Ovary (tissue), 9 donors: ENCODE results near the gene PXYLP1. TPM values are rescaled to one million over a fixed set of nuclear protein-coding genes. Genes with fewer than 3 reads are reported as not detected.
A peak's percentile ranks its signal among the peaks of the same experiment; 100 is the strongest.
"Not testable (repeated sequence)": the region's sequence is repeated elsewhere in the genome, so short reads cannot be mapped to it uniquely, and the experiment has no call there.

Source experiments
- DNase-seq, 5 donors: peaks; one replicate each; pipeline ENCODE4 v3.0.0-alpha.2; 2019 to 2020
- H3K27ac ChIP-seq, 2 donors: fragments of 200-600 bp; one replicate each; pipeline versions ENCODE4 v1.5.1 to v1.8.0; 2019 to 2022
- H3K27me3 ChIP-seq: fragments of 200-600 bp; one replicate; pipeline ENCODE4 v1.8.0; 2022
- H3K36me3 ChIP-seq: fragments of 200-600 bp; sonication (generic); one replicate; pipeline ENCODE4 v1.5.1; 2019
- H3K4me1 ChIP-seq: one replicate; pipeline ENCODE4 v1.8.1; 2013; ENCODE audit warnings: mild to moderate bottlenecking, moderate library complexity; ENCODE audit not compliant: insufficient read depth
- H3K4me3 ChIP-seq: fragments of 200-600 bp; sonication (generic); one replicate; pipeline ENCODE4 v1.5.1; 2017
- H3K9me3 ChIP-seq, 2 donors: fragments of 200-600 bp in 1 of 2; sonication (generic) in 1 of 2; one replicate each; pipeline versions ENCODE4 v1.5.1 to v1.8.1; 2013 to 2019; ENCODE audit warnings: mild to moderate bottlenecking in 1 of 2, moderate library complexity in 1 of 2
- EP300 ChIP-seq: sonication (generic); formaldehyde crosslinking; IDR thresholded peaks from one replicate; pipeline ENCODE4 v1.6.1; 2017; ENCODE audit warnings: antibody characterized with exemption
- POLR2A ChIP-seq: fragments of 450-650 bp; IDR thresholded peaks from one replicate; pipeline ENCODE4 v1.6.1; 2017; ENCODE audit warnings: antibody characterized with exemption, mild to moderate bottlenecking, moderate library complexity
- WGBS, 3 donors: extraction: QIAGEN DNeasy Blood & Tissue Kit in 1 of 3; methylation state at CpG; one replicate each; pipeline versions ENCODE4 v1.1.5 to v1.1.7; 2013 to 2017; 5-methylcytosine and 5-hydroxymethylcytosine counted together
- intact Hi-C, 4 donors: fragments of 100-400 bp; cut with DNase I; formaldehyde crosslinking; loops; one replicate each; pipeline versions ENCODE4 v1.11.0 to v1.15.1; 2022 to 2023
- polyA plus RNA-seq, 2 donors: library from polyadenylated mRNA; stranded (reverse); fragments of 200-250 nt in 1 of 2; fragments of 350-450 nt in 1 of 2; fragmentation: Illumina TruSeq in 1 of 2; extraction: RNeasy Lipid Tissue Mini Kit (QIAGEN cat#74804) in 1 of 2; gene quantifications; one replicate each; pipeline ENCODE4 v1.2.3, GENCODE V29; 2013 to 2014
- total RNA-seq, 7 donors: library from RNA; depleted of rRNA in 2 of 7; stranded (reverse); fragments of >200 nt in 2 of 7; fragmentation: NEBNext Ultra II Directional in 3 of 7; extraction: Animal tissue kit (Norgen Biotek cat#: 25700) in 3 of 7; gene quantifications; one replicate each; pipeline versions ENCODE4 v1.1.0 to v1.2.4, GENCODE V29; 2016 to 2023
- TF ChIP-seq, protein P1 (sequence below), 3 donors: fragments of 450-650 bp in 2 of 3; fragments of 200-600 bp in 1 of 3; IDR thresholded peaks; one replicate each; pipeline versions ENCODE4 v1.5.1 to v1.8.0; 2016 to 2022; ENCODE audit warnings: antibody characterized with exemption in 3 of 3, mild to moderate bottlenecking in 1 of 3
- donor health status: DM: no; HTN: no; CAD: no; lungs with moderate emphysema.
- donor health status: DM: no; HTN: no; CAD: no.
- donor health status: Bipolar disorder and iron deficiency.
- donor health status: DM: yes; HTN: yes; CAD: no.
- donor health status: DM: no; HTN: no; CAD: no.
- donor health status: DM: yes; HTN: yes; CAD: no.

Gene PXYLP1
- total and polyA plus RNA-seq, 9 donors, result 6.5 to 23.0 (median 15.7) TPM

DNA sequence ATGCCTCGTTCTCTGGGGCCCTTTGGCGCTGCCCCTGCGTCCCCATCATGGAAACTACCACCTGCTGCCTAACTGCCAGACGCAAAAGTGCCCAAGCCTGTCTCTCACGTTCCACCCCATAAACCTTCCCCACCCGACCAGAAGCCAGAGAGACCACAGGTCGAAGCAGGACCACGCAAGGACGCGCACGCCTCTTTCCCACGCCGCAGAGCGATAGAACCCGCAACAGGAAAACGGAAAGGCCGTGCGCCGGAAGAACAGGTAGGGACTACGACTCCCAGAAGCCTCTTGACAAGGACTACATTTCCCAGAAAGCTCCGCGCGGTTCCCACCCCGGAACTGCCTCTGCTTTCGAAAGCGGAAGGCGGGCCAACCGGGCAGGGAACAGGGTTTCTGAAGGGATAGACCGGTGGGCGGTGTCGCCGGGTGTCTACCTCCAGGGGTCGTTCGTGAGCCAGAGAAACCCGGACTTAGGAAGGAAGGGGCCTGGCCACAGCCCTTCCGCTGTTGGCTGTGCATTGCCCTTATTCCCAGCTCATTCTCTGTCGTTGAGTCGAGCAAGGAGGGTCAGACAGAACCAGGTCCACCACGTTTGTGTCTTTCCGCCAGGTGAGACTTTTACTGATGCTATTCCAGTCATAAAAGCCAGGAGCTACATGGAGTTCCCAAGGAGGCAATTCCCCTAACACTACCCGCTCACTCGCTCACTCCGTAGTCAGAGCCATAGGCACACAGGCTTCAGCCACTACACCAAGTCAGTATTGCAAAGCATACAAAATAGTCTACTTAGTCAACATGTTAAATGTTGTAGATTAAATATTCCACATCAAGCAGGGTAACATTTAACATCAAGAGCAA lies 80.1 kb downstream of the PXYLP1 start:
- DNase-seq, result peak; percentile 97 to 98 (median 98)
- Histone ChIP-seq H3K36me3 (no peaks in the 10 kb centered on the region), H3K4me1 (peaks cover 5% of the 10 kb centered on the region), H3K27ac (peak overlapping the region in 1 of 2 donors; percentile 54), H3K4me3 (peak overlapping the region; percentile 64), H3K27me3 (no peaks in the 10 kb centered on the region), H3K9me3 (no peaks in the 10 kb centered on the region)
- TF ChIP-seq POLR2A, result peak; percentile 55
- TF ChIP-seq, protein P1, sequence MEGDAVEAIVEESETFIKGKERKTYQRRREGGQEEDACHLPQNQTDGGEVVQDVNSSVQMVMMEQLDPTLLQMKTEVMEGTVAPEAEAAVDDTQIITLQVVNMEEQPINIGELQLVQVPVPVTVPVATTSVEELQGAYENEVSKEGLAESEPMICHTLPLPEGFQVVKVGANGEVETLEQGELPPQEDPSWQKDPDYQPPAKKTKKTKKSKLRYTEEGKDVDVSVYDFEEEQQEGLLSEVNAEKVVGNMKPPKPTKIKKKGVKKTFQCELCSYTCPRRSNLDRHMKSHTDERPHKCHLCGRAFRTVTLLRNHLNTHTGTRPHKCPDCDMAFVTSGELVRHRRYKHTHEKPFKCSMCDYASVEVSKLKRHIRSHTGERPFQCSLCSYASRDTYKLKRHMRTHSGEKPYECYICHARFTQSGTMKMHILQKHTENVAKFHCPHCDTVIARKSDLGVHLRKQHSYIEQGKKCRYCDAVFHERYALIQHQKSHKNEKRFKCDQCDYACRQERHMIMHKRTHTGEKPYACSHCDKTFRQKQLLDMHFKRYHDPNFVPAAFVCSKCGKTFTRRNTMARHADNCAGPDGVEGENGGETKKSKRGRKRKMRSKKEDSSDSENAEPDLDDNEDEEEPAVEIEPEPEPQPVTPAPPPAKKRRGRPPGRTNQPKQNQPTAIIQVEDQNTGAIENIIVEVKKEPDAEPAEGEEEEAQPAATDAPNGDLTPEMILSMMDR (IDR thresholded peaks at IDR 0.05), result peak; percentile 56 to 81 (median 79)
- TF ChIP-seq EP300, result no peak
- intact Hi-C loops, result loop anchor here in 2 of 4 donors (5.0 kb wide), 2 partner anchors 141 to 146 kb away; no protein-coding TSS in a partner anchor
- 3 to 4% (median 3%) methylated on average over 40 to 43 of the region's 43 CpGs for WGBS, 3 donors

- TF ChIP-seq, protein P1 (IDR thresholded peaks at IDR 0.05), result no peak
- TF ChIP-seq EP300 (no peak), POLR2A (no peak)
- Histone ChIP-seq H3K4me1 (peaks cover 5% of the 10 kb centered on the region), H3K9me3 (no peaks in the 10 kb centered on the region), H3K4me3 (peak overlapping the region; percentile 64), H3K27ac (no peak overlapping the region), H3K27me3 (no peaks in the 10 kb centered on the region), H3K36me3 (no peaks in the 10 kb centered on the region)
- DNase-seq, result no peak
- intact Hi-C loops, result loop anchor here in 2 of 4 donors (5.0 kb wide), 2 partner anchors 140 to 145 kb away; no protein-coding TSS in a partner anchor
- 75 to 79% (median 75%) methylated on average over 16 of the region's 16 CpGs for WGBS, 3 donors
Measured at GRCh38 chr3:141312354-141313092, 80.9 kb downstream of the PXYLP1 start.

DNA sequence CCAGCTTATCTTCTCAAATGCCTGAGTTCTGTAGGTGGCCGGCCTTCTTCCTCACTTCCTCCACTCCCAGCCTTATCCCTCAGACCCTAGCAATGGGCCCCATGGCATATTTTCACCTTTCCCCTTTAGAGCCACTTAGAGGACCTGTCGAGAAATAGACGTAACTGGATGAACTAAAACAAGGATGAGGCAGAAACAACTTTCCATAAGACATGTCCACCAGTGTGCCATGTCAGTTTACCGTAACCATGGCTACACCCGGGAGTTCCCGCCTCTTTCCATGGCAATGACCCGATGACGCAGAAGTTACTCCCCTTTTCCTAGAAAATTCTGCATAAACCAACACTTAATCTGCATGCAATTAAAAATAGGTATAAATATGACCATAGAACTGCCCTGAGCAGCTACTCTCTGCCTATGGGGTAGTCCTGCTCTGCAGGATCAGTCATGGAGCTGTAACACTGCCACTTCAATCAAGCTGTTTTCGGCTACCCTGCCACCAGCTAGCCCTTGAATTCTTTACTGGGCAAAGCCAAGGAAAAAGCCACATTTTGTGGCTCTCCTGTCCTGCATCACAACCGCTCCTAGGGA lies 81.6 kb downstream of the PXYLP1 start:
- TF ChIP-seq, protein P1 (IDR thresholded peaks at IDR 0.05), result no peak
- H3K9me3 ChIP-seq, result no peaks in the 10 kb centered on the region
- H3K27me3 ChIP-seq, result no peaks in the 10 kb centered on the region
- 93 to 96% (median 96%) methylated on average over 10 of the region's 10 CpGs for WGBS, 3 donors
- H3K27ac ChIP-seq, result no peak overlapping the region
- DNase-seq, result no peak
- intact Hi-C loops, result loop anchor here in 2 of 4 donors (5.0 kb wide), 2 partner anchors 139 to 144 kb away; no protein-coding TSS in a partner anchor
- no peaks in the 10 kb centered on the region for H3K36me3 ChIP-seq
- no peak overlapping the region for H3K4me3 ChIP-seq
- peaks cover 5% of the 10 kb centered on the region for H3K4me1 ChIP-seq

DNA sequence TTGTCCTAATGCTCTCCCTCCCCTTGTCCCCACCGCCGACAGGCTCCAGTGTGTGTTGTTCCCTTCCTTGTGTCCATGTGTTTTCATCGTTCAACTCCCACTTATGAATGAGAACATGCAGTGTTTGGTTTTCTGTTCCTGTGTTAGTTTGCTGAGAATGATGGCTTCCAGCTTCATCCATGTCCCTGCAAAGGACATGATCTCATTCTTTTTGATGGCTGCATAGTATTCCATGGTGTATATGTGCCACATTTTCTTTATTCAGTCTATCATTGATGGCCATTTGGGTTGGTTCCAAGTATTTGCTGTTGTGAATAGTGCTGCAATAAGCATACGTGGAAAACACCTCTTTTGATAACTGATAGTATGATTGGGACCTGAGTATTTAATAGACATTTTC lies 82.8 kb downstream of the PXYLP1 start:
- H3K27ac ChIP-seq, H3K4me3 ChIP-seq, H3K4me1 ChIP-seq, H3K36me3 ChIP-seq, H3K27me3 ChIP-seq, H3K9me3 ChIP-seq, DNase-seq: not testable (repeated sequence)
- intact Hi-C loops, result loop anchor here in 2 of 4 donors (5.0 kb wide), 2 partner anchors 138 to 143 kb away; no protein-coding TSS in a partner anchor
- WGBS, 3 donors, result 84 to 90% (median 89%) methylated on average over 4 of the region's 4 CpGs
